Measurements from ENCODE around the gene POLK.

DNA sequence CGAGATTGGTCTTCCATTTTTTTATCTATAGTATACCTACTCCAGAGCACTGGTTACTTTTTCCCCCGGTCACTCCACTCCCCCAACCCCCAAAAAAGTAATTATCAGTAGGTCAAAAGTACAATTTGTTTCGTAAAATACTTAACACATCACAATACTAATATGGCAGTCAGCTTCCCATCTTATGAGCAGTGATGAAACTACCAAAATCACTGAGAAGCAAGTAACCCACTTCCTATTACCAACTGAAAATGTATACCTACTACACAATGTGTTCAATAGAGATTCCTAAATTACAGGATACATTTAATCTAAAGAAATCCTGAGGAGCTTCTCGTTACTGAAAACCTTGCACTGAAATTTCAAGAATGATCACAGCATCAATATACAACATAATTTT lies 2.1 kb upstream of the POLK start:
- TF ChIP-seq, protein P1, sequence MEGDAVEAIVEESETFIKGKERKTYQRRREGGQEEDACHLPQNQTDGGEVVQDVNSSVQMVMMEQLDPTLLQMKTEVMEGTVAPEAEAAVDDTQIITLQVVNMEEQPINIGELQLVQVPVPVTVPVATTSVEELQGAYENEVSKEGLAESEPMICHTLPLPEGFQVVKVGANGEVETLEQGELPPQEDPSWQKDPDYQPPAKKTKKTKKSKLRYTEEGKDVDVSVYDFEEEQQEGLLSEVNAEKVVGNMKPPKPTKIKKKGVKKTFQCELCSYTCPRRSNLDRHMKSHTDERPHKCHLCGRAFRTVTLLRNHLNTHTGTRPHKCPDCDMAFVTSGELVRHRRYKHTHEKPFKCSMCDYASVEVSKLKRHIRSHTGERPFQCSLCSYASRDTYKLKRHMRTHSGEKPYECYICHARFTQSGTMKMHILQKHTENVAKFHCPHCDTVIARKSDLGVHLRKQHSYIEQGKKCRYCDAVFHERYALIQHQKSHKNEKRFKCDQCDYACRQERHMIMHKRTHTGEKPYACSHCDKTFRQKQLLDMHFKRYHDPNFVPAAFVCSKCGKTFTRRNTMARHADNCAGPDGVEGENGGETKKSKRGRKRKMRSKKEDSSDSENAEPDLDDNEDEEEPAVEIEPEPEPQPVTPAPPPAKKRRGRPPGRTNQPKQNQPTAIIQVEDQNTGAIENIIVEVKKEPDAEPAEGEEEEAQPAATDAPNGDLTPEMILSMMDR (conservative IDR thresholded peaks at IDR 0.05), result no peak
- TF ChIP-seq EZH2 (IDR thresholded peaks at IDR 0.05; ENCODE audit: low read depth), result no peak
